Activated CD8-positive, alpha-beta memory T cell treated with anti-CD3 and anti-CD28 coated beads, Interleukin-2, amount 50 U/mL, for 24 hours (primary cell): ENCODE data around the gene PRAME.
"Not testable (repeated sequence)": the region's sequence is repeated elsewhere in the genome, so short reads cannot be mapped to it uniquely, and the experiment has no call there.

Source experiments
- DNase-seq: peaks from one replicate; pipeline ENCODE4 v3.0.0-alpha.2; 2020; ENCODE audit errors: extremely low read depth

The PRAME gene

DNA sequence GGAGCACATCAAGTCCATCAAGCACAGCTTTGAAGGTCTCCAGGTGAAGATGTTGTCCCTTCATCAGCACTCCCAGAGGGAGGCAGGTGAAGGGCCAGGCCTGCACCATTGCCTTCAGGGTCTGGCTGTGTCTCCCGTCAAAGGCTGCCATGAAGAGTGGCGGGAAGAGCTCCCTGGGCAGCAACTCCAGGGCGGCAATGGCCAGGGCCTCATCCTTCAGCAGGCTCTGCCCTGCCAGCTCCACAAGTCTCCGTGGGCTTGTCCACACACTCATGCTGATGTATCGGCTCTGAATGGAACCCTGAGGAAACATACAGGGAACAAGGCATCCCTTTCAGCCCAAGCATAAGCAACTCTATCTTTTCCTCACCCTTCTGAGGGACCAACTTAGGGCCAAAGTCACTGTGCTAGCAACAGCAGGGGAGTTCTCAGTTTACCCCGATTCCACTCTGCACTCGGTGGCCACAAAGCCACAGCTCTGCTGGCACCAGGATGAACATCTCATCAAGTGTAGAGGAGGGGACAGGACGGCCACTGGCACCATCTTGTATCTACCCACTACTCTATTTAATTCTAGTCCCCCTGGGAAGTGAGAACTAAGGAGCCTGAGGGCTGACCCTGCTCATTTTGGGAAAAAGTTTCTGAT, 8.2 kb downstream of the PRAME start:
- DNase-seq = no peak

DNA sequence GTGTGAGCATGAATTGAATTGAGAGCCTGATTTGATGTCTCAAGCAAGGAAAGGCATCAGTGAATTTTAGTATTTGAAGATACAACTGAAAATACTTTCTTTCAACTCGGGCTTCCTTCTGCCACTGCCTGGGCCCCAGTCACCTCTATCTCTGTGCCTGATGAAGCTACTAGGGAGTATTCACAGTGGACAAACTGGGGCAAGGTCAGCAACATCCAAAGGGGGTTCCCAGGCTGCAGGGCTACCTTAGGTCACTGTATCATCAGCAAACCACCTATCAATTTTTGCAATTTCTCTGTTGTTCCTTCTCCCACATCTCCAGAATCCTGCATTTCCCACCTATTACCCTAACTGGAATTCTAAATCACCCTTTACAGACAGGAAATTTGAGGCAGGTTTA, 10.2 kb downstream of the PRAME start:
- no peak for DNase-seq

DNA sequence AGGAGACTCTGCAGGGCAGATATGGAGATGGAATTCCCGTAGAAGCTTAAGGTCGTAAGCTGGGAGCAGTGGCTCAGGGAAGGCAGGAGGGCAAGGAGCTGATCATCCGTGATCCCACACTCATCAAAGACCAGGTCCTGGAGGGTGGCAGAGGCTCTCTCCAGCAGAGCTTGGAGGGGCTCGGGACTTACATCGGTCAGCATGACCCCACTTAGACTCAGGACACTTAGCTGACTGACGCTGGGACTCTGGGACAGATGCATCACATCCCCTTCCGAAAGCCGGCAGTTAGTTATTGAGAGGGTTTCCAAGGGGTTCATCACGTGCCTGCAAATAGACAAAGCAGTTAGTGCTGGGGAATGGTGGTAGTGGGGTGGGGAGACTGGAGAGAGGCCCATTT, 10.7 kb downstream of the PRAME start:
- DNase-seq = no peak

DNA sequence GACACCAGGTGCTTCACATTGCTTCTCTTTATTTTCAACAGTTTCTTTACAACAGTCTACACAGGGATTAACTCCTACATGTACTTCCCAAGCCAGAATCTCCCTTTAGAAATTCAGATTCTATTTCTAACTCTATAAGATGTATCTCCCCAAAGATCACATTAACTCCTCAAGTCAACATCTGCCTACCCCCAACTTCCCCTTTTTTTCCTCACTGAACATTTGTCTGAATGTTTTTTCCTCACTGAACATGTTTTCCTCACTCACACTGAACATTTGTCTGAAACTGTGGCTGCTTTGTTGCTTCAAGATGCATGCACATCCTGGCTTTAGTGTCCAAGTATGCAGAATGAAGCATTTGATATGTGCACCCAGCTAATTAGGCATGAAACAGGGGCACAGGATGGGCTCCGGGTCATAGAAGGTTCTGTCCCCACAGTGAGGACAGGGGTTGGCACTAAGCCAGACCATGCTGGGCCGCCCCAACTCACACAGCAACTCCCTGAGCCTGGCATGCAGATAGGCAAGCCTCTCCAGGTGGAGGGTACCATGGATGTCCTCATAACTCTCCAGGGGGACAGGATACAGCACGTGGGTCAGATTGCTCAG, 11.3 kb downstream of the PRAME start:
- DNase-seq = no peak

DNA sequence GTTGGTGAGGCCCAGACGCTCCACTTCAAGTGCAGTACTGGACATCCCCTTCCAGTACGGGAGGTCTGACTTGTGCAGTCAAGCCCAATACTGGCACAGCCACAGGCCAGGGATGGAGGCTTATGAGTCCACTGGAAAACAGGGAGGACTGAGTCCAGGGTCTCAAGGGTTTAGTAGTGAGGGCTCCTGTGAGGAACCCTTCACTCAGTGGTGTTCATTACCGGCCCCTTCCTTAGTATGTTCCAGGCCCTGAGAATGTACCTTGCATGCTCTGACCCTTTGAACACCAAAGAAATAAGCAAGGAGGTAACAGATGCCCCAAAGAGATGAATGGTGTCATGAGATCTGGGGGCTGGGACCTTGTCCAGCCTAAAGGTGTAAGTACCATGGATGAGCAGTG, 11.8 kb downstream of the PRAME start:
- DNase-seq = no peak

DNA sequence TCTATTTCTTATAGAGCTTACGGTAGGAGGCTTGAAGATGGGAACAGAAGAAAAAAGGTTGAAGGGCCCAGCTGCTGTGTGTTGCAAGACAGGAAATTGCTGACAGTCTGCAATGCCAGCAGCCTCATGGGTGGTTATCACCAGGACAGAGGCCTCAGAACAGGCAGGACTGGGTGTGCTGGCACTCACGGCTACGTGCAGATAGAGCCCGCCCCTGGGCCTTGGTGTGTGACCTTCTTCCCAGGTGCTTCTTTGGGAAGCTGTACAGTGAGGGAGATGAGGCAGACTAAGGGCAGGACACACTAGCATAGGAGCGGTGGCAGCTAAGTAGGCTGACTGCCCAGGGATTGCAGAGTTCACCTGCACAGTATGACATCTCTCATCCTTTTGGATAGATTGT, 12.6 kb downstream of the PRAME start:
- DNase-seq = no peak

DNA sequence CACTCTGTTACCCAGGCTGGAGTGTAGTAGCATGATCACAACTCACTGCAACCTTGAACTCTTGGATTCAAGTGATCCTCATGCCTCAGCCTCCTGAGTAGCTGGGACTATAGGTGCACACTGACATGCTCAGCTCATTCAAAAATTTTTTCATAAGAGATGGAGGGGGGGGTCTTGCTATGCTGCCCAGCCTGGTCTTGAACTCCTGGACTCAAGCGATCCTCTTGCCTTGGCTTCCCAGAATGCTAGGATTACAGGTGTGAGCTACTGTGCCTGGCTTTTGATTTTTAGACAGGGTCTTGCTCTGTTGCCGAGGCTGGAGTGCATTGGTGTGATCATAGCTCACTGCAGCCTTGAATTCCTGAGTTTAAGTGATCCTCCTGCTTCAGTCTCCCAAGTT, 14.0 kb downstream of the PRAME start:
- DNase-seq = no peak

DNA sequence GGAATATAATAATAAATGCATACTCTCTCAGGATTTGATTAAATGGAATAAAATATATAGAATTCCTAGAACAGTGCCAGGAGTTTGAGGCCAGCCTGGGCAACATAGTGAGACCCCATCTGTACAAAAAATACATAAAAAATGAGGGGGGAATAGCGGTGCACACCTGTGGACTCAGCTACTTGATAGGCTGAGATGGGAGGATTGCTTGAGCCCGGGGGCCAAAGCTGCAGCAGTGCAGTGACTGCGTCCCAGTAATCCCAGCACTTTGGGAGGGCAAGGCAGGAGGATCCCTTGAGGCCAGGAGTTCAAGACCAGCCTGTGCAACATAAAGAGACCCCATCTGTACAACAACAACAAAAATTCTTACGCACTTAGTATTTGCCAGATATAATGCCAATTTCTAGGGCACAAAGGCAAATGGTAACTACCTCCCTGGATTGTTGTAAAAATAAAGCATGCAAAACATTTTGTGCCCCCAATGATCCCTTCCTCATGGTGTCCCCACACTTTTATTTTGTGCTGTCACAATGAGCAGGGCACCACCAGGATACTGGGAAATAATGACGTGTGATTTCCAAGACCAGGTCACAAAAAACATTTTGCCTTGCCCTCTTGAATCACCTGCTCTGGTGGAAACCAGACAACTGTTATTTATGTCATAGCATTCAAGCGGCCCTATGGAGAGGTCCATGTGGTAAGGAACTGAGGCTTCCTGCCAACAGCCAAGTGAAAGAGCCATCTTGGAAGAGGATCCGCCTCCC, 20.7 kb downstream of the PRAME start:
- no peak for DNase-seq

DNA sequence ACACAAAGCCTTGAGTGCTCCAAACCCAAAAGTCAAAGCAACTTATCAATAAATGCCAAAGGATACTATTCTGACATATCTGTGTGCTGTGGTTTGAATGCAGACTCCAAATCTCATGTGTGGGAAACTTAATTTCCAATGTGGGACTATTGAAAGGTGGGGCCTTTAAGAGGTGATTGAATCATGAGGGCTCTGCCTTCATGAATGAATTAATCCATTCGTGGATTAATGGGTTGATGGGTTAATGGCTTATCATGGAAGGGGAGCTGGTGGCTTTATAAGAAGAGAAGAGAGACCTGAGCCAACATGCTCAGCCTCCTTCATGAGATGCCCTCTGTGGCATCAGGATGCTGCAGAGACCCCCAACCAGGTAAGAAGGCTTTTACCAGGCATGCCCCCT, 22.1 kb downstream of the PRAME start:
- DNase-seq = no peak

DNA sequence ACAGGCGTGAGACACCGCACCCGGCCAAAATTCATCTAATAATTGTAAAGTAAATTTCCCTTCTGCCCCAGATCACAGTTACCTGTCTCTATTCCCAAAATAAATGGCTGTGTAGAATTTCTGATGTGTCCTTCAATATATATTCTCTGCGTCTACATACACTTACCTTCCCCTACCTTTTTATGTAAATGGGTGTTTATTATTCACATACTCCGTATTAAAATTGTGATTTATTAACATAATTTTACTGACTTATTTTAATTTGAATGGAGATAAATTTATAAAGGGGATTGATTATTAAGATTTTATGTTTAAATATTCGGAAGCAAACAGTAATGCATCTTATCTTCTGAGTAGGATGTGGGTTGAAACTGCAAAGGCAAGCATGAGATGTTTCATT, 22.6 kb downstream of the PRAME start:
- no peak for DNase-seq

DNA sequence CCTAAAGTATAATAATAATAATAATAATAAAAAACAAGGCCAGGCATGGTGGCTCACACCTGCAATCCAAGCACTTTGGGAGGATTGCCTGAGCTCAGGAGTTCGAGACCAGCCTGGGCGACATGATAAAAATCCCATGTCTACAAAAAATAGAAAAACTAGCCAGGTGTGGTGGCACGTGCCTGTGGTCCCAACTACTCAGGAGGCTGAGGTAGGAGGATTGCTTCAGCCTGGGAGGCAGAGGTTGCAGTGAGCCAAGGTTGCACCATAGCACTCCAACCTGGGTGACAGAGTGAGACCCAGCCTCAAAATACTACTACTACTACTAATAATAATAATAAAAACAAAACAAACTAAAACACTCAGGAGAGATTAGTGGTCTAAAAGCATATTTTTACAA, 23.4 kb downstream of the PRAME start:
- no peak for DNase-seq

DNA sequence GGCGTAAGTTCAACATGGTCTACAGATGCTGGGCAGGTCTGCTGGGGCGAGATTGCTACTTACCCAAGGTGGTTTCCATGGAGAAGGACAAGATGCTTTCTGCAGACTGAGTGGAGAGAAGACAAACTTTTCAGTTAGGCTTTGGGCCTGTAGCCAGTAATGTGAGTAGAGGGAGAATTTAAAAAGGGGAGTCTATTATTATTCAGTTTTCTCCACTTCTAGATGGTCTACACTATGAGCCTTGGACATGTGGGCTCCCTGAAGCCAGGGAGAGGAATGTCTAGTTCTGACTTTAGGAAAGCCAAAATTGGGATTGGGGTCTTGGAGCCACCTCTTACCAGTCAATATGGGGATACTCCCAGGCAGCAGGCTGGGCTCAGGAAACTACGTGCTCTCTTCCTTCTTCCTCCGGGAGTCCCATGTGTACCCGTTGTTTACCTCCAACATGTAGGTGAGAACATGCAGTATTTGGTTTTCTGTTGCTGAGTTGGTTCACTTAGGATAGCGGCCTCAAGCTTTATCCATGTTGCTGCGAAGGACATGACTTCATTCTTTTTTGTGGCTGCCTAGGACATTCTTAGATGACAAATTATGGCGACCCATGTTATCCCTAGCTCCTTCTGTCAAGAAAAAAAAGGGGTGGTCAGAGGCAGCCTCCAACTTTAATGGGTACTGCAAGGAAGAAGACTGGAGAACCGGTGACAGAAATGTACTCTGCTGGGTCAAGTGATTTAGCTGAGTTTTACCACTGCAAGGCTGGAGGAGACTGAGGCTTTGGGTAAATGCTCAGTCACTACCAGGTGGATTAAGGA, 24.3 kb downstream of the PRAME start:
- no peak for DNase-seq

DNA sequence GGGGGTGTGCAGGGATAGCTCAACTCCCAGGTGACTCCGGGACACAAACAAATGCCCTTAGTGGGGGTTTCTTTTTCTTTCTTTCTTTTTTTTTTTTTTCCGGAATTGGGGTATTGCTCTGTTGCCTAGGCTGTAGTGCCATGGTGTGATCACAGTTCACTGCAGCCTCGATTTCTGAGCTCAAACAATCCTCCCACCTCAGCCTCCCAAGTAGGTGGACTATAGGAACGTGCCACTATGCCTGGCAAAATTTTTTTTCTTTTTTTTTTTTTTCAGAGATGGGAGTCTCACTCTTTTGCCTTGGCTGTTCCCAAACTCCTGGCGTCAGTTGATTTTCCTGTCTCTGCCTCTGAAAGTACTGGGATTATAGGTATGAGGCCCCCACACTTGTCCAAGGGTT, 25.2 kb downstream of the PRAME start:
- no peak for DNase-seq

DNA sequence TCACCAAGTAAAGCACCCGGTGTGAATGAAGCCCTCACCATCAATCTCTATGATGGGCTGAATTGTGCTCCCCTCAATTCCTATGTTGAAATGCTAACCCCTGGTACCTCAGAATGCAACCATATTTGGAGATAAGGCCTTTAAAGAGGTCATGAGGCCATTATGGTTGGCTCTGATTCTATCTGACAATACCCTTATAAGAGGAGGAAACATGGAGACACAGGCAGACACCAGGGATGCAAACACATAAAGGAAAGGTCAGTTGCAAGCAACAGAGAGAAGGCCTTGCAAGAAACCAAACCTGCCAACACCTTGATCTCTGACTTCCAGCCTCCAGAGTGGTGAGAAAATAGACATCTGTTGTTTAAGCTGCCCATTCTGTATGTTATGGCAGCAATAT, 25.6 kb downstream of the PRAME start:
- DNase-seq = no peak

DNA sequence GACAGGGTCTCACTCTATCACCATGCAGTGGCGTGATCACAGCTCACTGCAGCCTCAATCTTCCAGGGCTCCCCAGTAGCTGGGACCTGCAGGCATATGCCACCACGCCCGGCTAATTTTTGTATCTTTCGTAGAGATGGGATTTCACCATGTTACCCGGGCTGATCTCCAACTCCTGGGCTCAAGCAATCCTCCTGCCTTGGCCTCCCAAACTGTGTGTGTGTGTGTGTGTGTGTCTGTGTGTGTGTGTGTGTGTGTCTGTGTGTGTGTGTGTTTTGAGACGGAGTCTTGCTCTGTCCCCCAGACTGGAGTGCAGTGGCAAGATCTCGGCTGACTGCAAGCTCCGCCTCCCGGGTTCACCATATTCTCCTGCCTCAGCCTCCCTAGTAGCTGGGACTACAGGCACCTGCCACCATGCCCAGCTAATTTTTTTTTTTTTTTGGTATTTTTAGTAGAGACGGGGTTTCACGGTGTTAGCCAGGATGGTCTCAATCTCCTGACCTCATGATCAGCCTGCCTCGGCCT, 26.5 kb downstream of the PRAME start:
- DNase-seq = not testable (repeated sequence)

DNA sequence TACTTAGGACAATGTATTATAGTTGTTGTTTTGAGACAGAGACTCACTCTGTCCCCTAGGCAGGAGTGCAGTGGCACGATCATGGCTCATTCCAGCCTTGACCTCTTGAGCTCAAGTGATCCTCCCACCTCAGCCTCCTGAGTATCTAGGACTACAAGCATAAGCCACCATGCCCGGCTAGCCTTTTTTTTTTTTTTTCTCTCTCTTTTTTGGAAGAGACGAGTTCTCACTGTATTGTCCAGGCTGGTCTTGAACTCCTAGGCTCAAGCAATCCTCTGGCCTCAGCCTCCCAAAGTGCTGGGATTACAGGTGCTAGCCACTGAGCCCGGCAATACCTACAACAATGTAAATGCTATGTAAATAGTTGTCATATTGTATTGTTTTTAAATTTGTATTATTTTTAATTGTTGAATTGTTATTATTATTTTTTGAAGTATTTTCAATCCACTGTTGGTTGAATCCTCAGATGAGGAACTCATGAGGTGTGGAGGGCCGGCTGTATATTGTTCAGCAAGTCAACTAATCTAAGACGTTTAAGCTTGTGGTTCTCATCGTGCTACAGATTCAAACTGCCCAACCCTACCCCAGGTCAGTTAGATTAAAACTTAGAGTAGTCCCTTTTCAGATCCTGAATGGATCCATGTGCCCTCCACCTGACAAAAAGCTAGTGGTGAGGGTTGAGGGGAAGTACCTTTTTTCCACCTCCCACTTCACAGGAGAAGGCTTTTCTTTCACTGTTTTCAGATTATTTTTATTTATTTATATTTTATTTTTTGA, 27.1 kb downstream of the PRAME start:
- no peak for DNase-seq

DNA sequence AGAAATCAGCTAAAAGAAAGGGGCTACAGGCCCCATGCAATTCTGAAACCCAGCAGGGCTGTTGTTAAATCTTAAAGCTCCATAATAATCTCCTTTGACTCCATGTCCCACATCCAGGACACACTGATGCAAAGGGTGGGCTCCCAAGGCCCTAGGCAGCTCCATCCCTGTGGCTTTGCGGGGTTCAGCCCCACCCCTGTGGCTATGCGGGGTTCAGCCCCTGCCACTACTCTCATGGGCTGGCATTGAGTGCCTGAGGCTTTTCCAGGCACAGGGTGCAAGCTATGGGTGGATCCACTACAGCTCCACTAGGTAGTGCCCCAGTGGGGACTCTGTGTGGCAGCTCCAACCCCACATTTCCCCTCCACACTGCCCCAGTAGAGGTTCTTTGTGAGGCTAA, 30.3 kb downstream of the PRAME start:
- DNase-seq = no peak

DNA sequence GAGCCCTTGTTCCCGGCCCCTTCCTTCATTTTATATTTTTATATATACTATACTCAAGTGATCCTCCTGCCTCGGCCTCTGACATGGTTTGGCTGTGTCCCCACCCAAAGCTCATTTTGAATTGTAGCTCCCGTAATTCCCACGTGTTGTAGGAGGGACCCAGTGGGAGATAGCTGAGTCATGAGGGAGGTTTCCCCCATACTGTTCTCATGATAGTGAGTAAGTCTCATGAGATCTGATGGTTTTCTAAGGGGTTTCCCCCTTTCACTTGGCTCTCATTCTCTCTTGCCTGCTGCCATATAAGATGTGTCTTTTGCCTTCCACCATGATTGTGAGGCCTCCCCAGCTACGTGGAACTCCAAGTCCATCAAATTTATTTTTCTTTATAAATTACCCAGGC, 31.8 kb downstream of the PRAME start:
- no peak for DNase-seq

DNA sequence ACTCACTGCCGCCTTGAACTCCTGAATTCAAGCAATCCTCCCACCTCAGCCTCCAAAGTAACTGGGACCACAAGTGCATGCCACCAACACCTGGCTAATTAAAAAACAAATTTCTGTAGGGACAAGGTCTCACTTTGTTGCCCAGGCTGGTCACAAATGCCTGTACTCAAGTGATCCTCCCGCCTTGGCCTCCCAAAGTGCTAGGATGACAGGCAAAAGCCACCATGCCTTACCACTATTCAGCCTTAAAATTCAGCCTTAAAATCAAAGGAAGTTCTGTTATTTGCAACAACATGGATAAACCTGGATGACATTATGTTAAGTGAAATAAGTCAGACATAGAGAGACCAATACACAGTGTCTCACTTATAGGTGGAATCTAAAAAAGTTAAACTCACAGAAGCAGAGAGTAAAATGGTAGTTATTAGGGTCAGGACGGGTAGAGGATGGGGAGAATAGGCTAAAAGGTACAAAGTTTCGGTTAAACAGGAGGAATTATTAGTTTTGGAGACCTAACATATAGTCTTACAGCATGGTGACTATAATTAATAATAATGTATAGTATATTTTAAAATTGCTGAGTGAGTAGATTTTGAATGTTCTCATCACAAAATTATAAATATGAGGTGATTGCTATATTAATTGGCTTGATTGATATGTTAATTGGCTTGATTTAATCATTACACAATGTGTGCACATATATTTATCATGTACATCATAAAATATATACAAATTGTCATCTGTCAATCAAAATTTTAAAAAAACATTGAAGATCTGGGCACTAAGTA, 32.7 kb downstream of the PRAME start:
- no peak for DNase-seq

DNA sequence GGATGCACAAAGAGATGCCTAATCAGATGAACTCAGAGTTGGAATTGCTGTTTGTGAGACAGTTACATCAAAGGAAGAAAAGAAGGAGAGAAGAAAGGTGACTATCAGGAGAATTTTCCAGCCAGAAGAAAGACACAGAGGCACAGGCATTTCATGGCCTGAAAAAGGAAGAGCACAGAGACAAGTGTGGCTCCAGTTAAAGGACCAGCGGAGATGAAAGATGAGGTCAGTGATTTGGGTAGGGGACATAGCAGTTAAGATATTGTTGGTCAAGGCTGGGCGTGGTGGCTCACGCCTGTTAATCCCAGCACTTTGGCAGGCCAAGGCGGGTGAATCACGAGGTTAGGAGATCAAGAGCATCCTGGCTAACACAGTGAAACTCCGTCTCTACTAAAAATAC, 35.6 kb downstream of the PRAME start:
- no peak for DNase-seq

DNA sequence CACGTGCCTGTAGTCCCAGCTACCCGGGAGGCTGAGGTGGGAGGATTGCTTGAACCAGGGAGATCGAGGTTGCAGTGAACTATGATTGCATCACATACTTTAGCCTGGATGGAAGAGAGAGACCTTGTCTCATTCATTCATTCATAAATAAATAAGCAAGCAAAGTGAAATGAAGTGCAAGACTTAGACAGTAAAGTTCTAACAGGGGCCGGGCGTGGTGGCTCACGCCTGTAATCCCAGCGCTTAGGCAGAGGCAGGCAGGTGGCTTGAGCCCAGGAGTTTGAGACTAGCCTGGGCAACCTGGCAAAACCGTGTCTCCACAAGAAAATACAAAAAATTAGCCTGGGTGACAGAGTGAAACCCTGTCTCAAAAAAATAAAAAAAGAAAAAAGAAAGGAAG, 37.4 kb downstream of the PRAME start:
- no peak for DNase-seq
